Astrocyte (in vitro differentiated cells and primary cell): ENCODE results near the gene C9orf50.

Experiments used
- CTCF ChIP-seq: IDR thresholded peaks from 2 replicates; pipeline ENCODE4 v1.5.1; 2011; ENCODE audit warnings: low read depth, mild to moderate bottlenecking, inconsistent platforms, low read length, moderate library complexity; ENCODE audit not compliant: insufficient read depth
- EZH2 ChIP-seq: IDR thresholded peaks from 2 replicates; pipeline ENCODE4 v1.6.1; 2012; ENCODE audit warnings: mild to moderate bottlenecking, low read length, inconsistent platforms; ENCODE audit not compliant: insufficient read depth

- TF ChIP-seq CTCF (no peak), EZH2 (no peak)
Observed at GRCh38 chr9:129669946-129670345, 49.0 kb upstream of the C9orf50 start.
